ENCODE measurements around the gene KRT73.

KRT73 gene

GRCh38 chr12:52559979-52560378 lies 58.4 kb downstream of the KRT73 start:
- no peak for DNase-seq

GRCh38 chr12:52558781-52559445 lies 59.4 kb downstream of the KRT73 start:
- DNase-seq: no peak

Measured in NCI-H2171 treated with DMSO at 0.1 percent for 48 hours (cell line).